HG03280 (cell line): Measurements from ENCODE around the gene SOCS3.
A peak's percentile ranks its signal among the peaks of the same experiment; 100 is the strongest.

Experiments
- ATAC-seq: cut with Tn5 transposase; IDR thresholded peaks from one replicate; pipeline ENCODE4 v1.9.1; 2021; ENCODE audit warnings: mild to moderate bottlenecking, moderate library complexity; ENCODE audit not compliant: unreplicated experiment

SOCS3 gene, protein sequence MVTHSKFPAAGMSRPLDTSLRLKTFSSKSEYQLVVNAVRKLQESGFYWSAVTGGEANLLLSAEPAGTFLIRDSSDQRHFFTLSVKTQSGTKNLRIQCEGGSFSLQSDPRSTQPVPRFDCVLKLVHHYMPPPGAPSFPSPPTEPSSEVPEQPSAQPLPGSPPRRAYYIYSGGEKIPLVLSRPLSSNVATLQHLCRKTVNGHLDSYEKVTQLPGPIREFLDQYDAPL

DNA sequence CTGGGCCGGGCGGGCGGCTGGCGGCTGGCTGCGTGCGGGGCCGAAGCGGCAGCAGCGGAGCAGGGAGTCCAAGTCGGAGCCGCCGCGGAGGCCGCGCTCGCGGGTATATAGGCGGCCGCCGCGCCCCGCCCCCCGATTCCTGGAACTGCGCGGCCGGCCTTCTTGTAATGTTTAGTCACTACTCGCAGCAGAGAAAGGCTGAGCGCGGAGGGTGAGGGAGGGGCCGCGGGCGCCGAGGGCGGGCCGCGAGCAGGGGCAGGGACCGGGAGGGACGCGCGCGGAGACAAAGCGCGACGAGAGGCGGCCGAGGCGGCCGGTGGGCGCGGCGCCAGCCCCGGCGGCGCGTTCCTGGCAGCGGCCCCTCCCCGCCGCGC is at the start of gene SOCS3:
Gene SOCS3, minus strand, starts transcription at position 81 of the 374 bp plus-strand sequence. CDS start 982 bp downstream, outside the sequence.
- ATAC-seq = peak; percentile 42

DNA sequence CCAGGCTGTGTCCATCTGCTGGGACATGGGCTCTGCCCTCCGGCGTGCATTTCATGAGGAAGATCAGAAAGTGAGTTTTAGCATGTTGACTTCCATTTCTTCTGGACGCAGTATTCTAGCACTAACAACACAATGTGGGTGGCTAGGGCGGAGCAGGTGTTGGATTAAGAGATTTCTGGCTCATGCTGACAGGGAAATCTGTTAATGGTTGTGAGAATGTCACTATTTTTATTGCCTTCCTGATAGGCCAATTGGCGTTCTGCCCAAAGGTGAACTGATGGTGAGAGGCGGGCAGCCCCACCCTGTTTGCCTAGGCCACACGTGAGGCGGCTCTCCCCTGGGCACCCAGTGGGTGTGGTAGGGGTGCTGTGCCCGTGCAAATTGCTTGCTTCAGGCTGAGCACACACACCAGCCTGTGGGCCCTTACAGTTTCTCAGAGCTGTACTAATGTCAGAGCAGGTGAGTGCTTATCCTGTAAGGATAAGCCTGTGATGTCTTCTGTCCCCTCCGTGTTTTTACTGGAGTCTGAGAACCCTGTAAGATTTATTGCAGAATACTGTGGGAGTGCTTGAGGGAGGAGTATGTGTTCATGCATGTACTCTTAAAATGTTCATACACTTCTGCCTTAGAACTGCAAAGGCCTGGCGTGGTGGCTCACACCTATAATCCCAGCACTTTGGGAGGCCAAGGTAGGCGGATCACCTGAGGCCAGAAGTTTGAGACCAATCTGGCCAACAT is 49.5 kb upstream of the SOCS3 start:
- no peak for ATAC-seq

DNA sequence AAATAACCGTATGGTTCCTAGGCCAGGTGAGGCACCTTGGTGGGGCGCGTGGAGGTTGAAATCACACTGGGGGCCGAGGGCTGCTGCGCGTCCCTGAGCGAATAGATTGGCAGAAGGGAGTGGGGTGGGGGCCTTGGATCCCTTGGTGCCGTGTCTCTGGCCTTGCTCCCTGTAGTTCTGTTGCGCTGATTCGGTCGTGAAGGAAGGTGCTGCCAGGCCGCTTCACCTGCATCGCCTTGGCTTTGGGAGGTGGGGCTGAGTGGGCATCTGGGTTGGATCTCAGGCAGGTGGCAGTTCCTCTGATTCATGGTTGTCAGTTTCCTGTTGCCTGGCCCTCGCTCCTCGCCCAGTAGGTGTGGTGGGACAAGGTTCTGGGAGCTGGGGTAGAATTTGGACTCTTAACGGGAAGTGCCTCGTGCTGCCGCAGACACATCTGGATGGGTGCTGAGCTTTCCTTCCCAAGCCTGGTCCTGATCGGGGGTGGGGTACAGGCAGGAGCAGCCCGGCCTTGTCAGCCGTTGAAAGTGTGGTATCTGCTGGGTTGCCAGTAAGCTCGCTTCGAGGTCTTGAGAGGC is 48.7 kb upstream of the SOCS3 start:
- no peak for ATAC-seq

DNA sequence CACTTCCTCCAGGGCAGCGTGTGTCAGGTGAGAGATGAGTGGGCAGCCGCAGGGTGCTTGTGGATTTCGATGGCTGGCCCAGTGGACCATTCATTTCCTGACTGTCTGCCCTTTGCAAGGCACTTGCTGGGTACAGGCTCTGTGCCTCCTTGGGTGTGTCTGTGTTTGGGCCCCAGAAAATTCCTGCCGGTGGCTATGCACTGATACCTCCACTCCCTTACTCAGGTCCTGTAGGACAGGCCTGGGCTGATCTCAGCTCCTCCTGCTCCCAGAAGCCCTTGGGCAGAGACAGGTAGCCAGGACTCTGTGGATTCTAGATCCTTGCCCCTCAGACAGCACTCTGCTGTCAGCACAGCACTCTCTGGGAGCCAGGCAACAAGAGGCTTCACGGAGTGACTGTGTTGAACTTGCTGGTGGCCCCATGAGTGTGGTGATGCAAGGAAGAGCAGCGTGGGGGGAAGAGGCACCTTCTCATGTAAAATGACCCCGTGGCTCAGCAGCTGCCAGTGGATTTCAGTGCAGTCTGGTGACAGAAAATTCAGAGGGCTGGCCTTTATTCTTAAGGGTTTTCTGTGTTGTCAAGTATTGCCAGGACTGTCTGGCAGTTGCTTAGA is 47.6 kb upstream of the SOCS3 start:
- no peak for ATAC-seq

DNA sequence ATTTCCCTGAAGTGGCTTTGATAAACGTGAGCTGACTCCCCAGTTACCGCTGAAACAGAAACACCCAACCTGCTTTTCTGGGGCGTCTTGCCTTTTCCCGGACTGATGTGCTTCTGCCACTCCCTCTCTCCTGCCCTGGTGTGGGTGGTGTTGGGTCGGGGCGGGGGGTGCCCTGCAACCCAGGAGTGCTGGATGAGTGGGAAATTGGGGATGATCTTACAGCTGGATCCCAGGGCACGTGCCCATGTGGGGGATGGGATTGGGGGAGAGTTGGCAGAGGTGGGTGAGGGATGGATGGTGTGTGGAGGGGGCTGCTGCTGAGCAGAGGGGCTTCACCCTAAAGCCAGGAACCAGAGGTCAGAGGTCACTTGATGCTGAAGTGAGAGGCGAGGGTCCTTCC is 47.0 kb upstream of the SOCS3 start:
- ATAC-seq = no peak

DNA sequence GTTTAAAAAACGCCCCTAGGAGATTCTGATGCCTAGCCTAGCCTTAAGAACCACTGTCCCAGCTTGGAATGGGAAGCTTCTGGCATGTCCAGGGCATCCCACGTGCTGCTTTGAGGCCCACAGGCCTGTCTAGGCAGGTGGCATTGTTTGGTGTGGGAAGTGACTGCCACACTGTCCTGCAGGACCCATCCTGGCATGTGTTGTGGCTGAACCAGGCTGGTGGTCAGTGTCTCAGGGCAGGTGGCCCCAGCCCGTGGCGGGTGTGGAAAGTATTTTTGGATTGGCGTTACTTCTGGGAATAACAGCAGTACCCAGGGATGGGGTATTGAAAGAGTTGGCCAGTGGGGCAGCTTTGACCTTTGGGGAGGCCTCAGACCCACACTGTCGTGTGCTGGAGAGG is 46.5 kb upstream of the SOCS3 start:
- no peak for ATAC-seq

DNA sequence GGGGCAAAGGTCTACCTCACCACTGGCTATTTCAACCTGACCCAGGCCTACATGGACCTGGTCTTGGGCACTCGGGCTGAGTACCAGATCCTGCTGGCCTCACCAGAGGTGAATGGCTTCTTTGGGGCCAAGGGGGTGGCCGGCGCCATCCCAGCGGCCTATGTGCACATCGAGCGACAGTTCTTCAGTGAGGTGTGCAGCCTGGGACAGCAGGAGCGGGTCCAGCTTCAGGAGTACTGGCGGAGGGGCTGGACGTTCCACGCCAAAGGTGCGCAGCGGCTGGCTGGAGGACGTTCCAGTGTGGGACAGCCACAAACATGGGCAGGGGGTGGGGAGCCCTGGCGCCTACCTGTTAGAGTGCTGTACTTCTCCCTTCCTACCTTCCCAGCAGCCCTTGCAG is 43.9 kb upstream of the SOCS3 start:
- ATAC-seq = no peak

DNA sequence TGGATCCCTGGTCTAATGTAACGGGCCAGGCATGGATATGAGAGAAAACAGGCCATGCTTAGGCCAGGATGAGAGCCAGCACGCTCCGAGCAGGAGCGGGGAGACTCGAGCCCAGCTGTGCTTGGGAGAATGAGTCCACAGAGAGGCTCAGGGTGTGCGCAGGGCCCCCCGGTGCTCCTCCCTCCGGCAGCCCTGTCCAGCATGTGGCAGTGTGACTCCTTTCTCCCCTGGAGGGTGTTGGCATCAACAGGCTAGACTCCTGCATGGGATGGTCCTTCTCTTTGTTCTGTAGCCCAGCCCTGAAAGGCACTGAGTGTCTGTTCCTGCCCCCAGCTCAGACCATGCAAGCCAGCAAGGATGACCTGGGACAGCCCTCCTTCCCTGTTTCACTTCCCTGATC is 42.0 kb upstream of the SOCS3 start:
- no peak for ATAC-seq

DNA sequence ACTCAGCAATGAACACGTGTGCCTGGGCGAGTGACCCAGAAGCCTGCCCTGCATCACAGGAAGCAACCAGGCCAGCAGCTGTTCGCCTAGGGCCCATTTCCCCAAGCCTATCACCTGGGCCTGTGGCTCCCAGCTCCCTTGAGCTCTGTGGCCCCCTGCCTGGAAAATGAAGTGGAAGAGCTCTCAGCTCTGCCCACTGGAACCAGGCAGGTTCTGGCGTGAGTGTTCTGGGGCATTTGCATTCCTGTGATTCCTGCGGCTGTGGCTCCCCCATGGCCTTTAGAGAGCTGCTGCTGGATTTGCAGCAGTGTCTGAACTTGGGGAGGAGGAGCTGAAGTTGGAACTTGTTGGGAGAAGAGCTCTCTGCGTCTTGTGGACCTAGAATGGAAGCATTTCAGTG is 41.4 kb upstream of the SOCS3 start:
- no peak for ATAC-seq

DNA sequence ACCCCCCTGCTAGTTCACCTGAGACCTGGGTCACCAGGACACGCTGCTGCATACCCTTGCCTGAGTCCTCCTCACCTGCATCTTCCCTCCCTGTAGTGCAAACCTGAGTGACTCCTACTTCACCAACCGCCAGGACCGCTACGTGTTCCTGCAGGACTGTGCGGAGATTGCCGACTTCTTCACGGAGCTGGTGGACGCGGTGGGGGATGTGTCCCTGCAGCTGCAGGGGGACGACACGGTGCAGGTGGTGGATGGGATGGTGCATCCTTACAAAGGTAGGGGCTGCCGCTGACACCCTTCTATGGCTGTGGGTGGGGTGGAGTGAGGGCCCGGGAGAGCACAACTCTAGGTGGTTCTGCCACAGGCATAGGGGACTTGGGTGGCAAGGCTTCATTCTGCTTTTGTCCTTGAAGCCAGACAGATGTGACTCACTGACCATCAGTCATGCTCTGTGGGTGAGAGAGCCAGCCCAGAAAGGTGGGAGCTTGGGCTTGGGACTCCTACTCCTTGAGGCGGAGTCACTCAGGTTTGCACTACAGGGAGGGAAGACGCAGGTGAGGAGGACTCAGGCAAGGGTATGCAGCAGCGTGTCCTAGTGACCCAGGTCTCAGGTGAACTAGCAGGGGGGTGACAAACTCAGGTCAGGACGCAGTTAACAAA is 40.8 kb upstream of the SOCS3 start:
- ATAC-seq = no peak

DNA sequence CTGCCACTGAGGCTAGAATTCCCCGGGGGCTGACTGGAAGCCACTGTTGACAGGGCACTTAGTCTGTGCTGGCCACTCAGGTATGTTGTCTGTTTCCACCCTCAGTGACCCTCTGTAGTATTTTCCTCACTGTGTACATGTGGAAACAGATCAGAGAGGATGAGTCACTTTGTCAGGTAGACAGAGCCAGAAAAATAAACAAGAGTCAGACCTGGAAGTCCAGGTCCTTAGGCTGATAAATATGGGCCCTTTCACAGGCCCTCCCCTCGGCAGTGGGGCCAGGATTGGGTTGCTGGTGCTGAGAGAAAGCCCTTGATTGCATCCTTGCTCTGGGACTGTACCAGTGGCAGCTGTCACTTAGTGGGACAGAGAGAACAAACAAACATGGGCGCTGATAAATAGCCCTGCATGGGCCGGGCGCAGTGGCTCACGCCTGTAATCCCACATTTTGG is 39.8 kb upstream of the SOCS3 start:
- no peak for ATAC-seq

DNA sequence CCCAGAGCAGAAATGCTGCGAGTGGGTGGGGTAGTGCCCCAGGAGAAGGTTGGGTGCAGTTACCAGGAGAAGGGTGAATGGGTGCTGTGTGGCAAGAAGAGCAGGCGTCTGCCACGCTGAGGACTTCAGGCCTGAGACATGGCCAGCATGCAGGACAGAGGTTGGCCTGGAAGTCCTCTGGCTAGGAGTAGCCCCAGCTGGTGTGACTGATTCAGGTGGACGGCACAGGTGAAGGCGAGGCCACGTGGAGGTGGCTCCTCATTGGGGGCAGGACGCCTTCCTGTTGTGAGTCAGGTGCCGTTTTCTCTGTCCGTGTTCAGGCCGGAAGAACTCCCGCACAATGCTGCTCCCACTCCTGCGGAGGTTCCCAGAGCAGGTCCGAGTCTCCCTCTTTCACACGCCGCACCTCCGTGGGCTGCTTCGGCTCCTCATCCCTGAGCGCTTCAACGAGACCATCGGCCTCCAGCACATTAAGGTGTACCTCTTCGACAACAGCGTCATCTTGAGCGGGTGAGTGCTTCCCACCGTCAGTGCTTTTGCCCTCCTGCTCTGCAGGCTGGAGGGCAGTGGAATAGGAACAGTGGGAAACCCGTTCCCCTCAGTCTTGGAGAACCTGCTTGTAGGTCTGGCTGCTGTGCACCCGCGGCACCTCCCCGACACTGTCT is 39.3 kb upstream of the SOCS3 start:
- ATAC-seq = no peak

DNA sequence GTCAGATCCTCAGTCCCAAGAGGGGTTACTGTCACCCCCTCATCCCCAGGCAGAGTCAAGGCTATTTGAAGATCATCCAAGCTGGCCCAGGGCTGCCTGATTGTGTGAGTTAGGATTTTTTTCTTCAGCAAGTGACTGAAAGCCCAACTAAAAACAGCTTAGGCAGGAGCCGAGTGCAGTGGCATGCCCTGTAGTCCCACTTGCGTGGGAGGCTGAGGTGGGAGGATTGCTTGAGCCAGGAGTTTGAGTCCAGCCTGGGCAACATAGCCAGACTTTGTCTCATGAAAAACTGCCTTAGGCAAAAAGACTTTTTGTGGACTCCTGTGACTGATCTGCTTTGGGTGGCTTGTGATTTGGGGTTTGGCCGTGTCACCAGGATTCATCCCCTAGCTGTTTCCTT is 38.5 kb upstream of the SOCS3 start:
- no peak for ATAC-seq

DNA sequence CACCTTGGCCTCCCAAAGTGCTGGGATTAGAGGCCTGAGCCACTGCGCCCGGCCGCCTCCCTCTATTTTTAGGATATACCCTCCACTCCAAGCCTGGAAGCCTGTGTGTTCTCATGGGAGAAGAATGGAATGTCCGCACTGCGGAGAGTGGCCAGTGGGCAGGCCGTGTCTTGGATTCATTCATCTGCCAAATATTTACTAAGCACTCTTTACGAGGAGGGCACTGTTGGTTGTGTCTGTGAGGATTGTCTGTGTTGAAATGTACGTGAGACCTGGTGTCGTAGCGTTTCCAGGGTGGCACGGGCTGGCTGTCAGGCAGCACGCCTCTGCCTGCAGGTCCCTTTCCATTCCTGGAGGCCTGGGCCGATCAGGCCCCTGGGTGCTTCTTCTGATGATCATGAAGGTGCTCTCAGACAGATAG is 37.8 kb upstream of the SOCS3 start:
- no peak for ATAC-seq

DNA sequence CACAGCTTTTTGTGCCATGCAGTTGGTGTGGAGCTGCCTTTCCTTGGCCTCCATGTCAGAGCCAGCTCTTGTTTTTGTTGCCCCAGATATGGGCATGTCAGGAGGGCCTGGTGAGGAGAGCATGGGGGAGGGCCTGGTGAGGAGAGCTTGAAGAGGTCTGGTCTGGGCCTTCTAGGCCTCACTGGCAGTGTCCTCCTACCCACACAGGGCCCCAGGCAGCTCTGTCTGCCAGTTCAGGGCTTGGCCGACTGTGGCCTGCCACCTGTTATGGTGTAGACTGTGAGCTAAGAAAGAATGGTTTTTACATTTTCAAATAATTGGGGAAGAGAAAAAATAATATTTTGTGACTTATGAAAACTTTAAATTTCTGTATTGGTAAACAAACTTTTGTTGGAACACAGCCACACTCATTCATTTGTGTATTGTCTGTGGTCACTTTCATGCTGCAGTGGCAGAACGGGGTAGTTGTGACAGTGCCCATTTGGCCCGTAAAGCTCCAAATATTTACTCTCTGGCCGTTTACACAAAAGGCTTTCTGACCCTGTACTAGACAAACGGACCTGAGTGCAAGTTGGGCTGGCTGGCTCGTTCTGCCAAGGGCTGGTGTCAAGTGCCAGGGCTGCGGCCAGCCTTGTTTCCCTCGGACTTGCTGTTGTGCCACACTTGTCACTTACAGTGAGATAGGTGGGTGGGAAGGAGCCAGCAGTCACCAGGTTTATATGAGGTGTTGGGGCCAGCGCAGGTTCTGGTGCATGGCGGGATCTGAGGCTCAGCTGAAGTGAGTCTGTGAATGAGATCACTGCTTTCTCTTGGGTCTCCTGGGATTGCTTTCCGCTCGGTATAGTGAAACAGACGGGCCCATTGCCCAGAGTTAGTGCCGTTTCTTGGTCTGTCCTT is 36.8 kb upstream of the SOCS3 start:
- ATAC-seq = no peak

DNA sequence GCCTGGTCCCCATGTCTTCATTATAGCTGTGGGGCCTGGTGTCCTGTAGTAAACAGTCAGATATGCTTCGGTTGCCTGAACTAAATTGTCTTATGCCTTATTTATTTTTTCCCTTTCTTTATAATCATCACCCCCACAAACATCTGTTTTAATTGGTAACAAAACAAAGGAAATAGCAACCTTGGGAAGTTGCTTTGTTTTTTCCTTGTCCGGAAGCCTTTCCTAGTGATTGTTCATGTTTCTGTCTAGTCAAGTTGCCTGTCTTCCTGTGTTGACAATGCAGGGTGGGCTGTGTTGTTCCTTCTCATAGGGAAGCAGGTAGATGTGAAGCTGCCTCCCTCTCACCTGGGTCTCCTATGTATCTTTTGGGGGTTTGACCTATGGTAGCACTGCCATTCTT is 35.3 kb upstream of the SOCS3 start:
- no peak for ATAC-seq

DNA sequence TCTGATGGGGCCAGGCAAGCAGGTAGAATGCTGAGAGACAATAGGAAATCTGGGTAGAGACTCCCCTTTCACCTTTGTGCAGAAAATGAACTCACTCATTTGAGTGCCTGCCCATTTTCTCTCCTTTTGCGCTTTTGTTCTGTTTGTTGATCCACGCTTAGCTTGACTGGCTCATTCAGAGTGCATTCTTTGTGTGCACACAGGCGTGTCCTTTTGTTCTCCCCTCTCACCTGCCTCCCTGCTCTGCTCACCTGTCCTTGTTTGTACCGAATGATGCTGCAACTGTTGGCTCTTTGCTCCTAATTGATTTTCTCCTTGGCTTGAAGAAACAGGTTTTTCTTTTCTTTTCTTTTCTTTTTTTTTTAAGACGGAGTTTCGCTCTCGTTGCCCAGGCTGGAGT is 34.3 kb upstream of the SOCS3 start:
- ATAC-seq = no peak

DNA sequence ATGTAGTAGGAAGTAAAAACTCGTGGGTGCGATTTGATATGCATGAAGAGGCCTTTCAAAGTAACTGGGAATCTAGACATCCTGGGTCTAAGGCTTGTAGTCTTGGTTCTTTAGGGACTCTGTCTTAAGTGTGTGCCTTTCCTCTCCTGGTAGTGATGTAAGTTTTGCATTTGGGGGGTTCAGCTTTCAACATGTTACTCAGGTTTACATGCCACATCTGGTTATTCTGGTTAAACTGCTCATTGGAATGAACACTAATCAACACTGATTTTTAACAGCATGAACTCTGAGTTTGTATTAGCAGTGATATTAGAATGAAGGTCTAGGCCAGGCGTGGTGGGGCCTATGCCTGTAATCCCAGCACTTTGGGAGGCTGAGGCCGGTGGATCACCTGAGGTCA is 33.7 kb upstream of the SOCS3 start:
- ATAC-seq = no peak

DNA sequence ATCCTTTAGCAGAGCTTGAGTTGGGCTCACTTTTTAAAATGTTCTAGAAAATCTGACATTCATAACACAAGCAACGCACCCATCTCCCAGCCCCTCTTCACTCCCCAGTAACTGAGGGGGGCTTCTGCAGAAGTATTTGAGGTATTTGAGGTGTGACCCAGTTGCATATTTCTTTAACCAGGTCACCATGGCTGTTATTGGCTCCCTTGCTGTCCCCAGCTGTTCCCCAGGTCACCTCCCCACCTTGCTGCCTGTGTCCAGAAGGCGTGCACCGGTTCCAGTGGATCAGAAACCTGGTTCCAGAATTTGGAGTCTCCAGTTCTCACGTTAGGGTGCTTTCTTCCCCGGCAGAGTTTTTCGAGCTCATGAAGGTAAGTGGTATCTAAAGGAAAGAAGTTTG is 32.4 kb upstream of the SOCS3 start:
- no peak for ATAC-seq

DNA sequence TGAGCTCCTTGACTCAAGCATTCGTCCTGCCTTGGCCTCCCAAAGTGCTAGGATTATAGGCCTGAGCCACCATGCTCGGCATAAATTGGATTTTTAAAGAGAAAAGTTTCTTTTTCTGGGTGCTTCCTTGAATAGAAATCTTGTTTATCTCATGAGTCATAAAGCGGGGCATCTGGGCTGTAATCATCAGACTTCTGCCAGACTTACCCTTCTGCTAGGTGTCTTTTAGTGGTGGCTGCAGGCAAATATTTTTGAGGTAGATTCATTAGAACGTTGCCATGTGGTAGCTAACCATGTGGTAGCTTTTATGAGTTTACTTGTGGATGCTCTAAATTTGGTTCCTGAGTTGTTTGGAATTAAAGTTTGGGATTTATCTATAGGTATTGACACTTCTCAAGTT is 32.0 kb upstream of the SOCS3 start:
- no peak for ATAC-seq
